Measurements from ENCODE around the gene SRPK1.

The SRPK1 gene

GRCh38 chr6:35894776-35895175 lies 26.1 kb downstream of the SRPK1 start:
- Histone ChIP-seq H3K36me3 (ENCODE audit: control insufficient read depth, low read length) (peaks cover 56% of the 10 kb centered on the region), H3K9me3 (ENCODE audit: control insufficient read depth, insufficient read depth, low read length) (no peaks in the 10 kb centered on the region), H3K27ac (ENCODE audit: low read depth, low read length) (no peak overlapping the region), H3K9me2 (replicated peaks; ENCODE audit: control insufficient read depth, low read length) (no peaks in the 10 kb centered on the region), H3K27me3 (ENCODE audit: control insufficient read depth, low read length) (no peaks in the 10 kb centered on the region), H4K20me1 (ENCODE audit: control insufficient read depth, insufficient read depth, low read depth, low read length) (no peaks in the 10 kb centered on the region), H3K4me1 (ENCODE audit: control insufficient read depth, low read length) (peaks cover 9% of the 10 kb centered on the region), H3K4me3 (ENCODE audit: low read length) (no peak overlapping the region), H3K79me2 (ENCODE audit: control insufficient read depth, low read length) (peaks cover 93% of the 10 kb centered on the region), H3F3A (ENCODE audit: control insufficient read depth, insufficient read depth) (no peaks in the 10 kb centered on the region), H3K4me2 (ENCODE audit: low read length) (no peak overlapping the region)
- no peak for TF ChIP-seq EZH2phosphoT487 (IDR thresholded peaks at IDR 0.05; ENCODE audit: borderline replicate concordance, low read length)
- no peak for TF ChIP-seq CTCF (IDR thresholded peaks at IDR 0.05; ENCODE audit: low read depth, low read length, poor library complexity, severe bottlenecking)

- H3K4me3 ChIP-seq (ENCODE audit: low read length): no peak overlapping the region
- TF ChIP-seq EZH2phosphoT487 (IDR thresholded peaks at IDR 0.05; ENCODE audit: borderline replicate concordance, low read length) (no peak), CTCF (IDR thresholded peaks at IDR 0.05; ENCODE audit: low read depth, low read length, poor library complexity, severe bottlenecking) (no peak)
- H3K9me2 ChIP-seq (replicated peaks; ENCODE audit: control insufficient read depth, low read length): no peaks in the 10 kb centered on the region
- H3K4me1 ChIP-seq (ENCODE audit: control insufficient read depth, low read length): peaks cover 9% of the 10 kb centered on the region
- no peak overlapping the region for H3K4me2 ChIP-seq (ENCODE audit: low read length)
- H3F3A ChIP-seq (ENCODE audit: control insufficient read depth, insufficient read depth): no peaks in the 10 kb centered on the region
- H4K20me1 ChIP-seq (ENCODE audit: control insufficient read depth, insufficient read depth, low read depth, low read length): no peaks in the 10 kb centered on the region
- no peaks in the 10 kb centered on the region for H3K27me3 ChIP-seq (ENCODE audit: control insufficient read depth, low read length)
- H3K36me3 ChIP-seq (ENCODE audit: control insufficient read depth, low read length): peaks cover 57% of the 10 kb centered on the region
- H3K9me3 ChIP-seq (ENCODE audit: control insufficient read depth, insufficient read depth, low read length): no peaks in the 10 kb centered on the region
- H3K27ac ChIP-seq (ENCODE audit: low read depth, low read length): no peak overlapping the region
- peaks cover 79% of the 10 kb centered on the region for H3K79me2 ChIP-seq (ENCODE audit: control insufficient read depth, low read length)
Observed at GRCh38 chr6:35893246-35893645, 27.7 kb downstream of the SRPK1 start.

GRCh38 chr6:35892482-35892881 lies 28.4 kb downstream of the SRPK1 start:
- Histone ChIP-seq H3K4me3 (ENCODE audit: low read length) (no peak overlapping the region), H3F3A (ENCODE audit: control insufficient read depth, insufficient read depth) (no peaks in the 10 kb centered on the region), H3K9me3 (ENCODE audit: control insufficient read depth, insufficient read depth, low read length) (no peaks in the 10 kb centered on the region), H3K36me3 (ENCODE audit: control insufficient read depth, low read length) (peaks cover 60% of the 10 kb centered on the region), H3K9me2 (replicated peaks; ENCODE audit: control insufficient read depth, low read length) (no peaks in the 10 kb centered on the region), H3K79me2 (ENCODE audit: control insufficient read depth, low read length) (peaks cover 71% of the 10 kb centered on the region), H3K4me1 (ENCODE audit: control insufficient read depth, low read length) (peaks cover 9% of the 10 kb centered on the region), H4K20me1 (ENCODE audit: control insufficient read depth, insufficient read depth, low read depth, low read length) (no peaks in the 10 kb centered on the region), H3K27ac (ENCODE audit: low read depth, low read length) (no peak overlapping the region), H3K4me2 (ENCODE audit: low read length) (no peak overlapping the region), H3K27me3 (ENCODE audit: control insufficient read depth, low read length) (no peaks in the 10 kb centered on the region)
- TF ChIP-seq EZH2phosphoT487 (IDR thresholded peaks at IDR 0.05; ENCODE audit: borderline replicate concordance, low read length) (no peak), CTCF (IDR thresholded peaks at IDR 0.05; ENCODE audit: low read depth, low read length, poor library complexity, severe bottlenecking) (no peak)

GRCh38 chr6:35879151-35879550 lies 41.7 kb downstream of the SRPK1 start:
- no peaks in the 10 kb centered on the region for H3K27me3 ChIP-seq (ENCODE audit: control insufficient read depth, low read length)
- no peak for TF ChIP-seq EZH2phosphoT487 (IDR thresholded peaks at IDR 0.05; ENCODE audit: borderline replicate concordance, low read length)
- TF ChIP-seq CTCF (IDR thresholded peaks at IDR 0.05; ENCODE audit: low read depth, low read length, poor library complexity, severe bottlenecking): no peak
- no peak overlapping the region for H3K4me2 ChIP-seq (ENCODE audit: low read length)
- H3K4me1 ChIP-seq (ENCODE audit: control insufficient read depth, low read length): no peaks in the 10 kb centered on the region
- H3K9me2 ChIP-seq (replicated peaks; ENCODE audit: control insufficient read depth, low read length): no peaks in the 10 kb centered on the region
- no peaks in the 10 kb centered on the region for H4K20me1 ChIP-seq (ENCODE audit: control insufficient read depth, insufficient read depth, low read depth, low read length)
- H3K27ac ChIP-seq (ENCODE audit: low read depth, low read length): no peak overlapping the region
- no peak overlapping the region for H3K4me3 ChIP-seq (ENCODE audit: low read length)
- H3K9me3 ChIP-seq (ENCODE audit: control insufficient read depth, insufficient read depth, low read length): no peaks in the 10 kb centered on the region
- H3F3A ChIP-seq (ENCODE audit: control insufficient read depth, insufficient read depth): peaks cover 3% of the 10 kb centered on the region; the same call in 1 of the 2 replicates
- H3K79me2 ChIP-seq (ENCODE audit: control insufficient read depth, low read length): no peaks in the 10 kb centered on the region
- H3K36me3 ChIP-seq (ENCODE audit: control insufficient read depth, low read length): peaks cover 72% of the 10 kb centered on the region

Data from DOHH2 (cell line).